M059J (cell line): Measurements from ENCODE around the gene TLNRD1. TPM values are rescaled to one million over a fixed set of nuclear protein-coding genes. Genes with fewer than 3 reads are reported as not detected.
"Not testable (repeated sequence)": the region's sequence is repeated elsewhere in the genome, so short reads cannot be mapped to it uniquely, and the experiment has no call there.

Source experiments
- DNase-seq: peaks from one replicate; pipeline ENCODE4 v3.0.0-alpha.2; 2012; ENCODE audit warnings: low read depth
- total RNA-seq: library from RNA; depleted of rRNA; stranded (reverse); fragments of >200 nt; shearing (Covaris generic); gene quantifications from 2 replicates; pipeline ENCODE4 v1.2.3, GENCODE V29; 2014; rRNA removed

TLNRD1 gene
- total RNA-seq: 4.4 and 9.0 TPM in 2 replicates

DNA sequence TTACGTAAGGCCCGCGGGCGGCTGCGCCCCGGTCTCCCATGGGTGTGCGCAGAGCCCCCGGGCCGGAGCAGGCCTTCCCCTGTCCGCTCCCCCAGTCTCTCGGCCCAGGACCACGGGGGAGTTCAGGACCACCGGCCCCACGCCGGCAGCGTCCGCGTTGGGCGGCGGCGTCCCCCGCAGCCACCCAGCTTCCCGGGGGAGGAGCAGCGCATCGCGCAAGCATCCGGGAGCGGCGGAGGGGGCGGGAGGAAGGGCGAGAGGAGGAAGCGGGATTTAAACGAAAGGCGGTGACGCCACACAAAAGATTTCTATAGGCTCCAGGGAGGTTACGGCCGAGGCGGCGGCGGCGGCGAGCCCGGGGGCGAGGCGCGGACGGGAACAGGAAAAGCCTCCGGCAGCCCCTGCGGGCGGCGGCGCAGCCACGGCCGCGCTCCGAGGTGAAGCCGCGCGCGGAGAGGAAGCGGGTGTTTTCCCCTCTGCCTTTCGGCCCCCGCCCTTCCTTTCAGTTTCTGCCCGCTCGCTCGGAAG lies at the start of gene TLNRD1:
TLNRD1 (plus strand) TSS at position 300 of the 528 bp plus-strand sequence. CDS start 1,349 bp downstream, outside the sequence.
- peak; percentile 85 for DNase-seq

DNA sequence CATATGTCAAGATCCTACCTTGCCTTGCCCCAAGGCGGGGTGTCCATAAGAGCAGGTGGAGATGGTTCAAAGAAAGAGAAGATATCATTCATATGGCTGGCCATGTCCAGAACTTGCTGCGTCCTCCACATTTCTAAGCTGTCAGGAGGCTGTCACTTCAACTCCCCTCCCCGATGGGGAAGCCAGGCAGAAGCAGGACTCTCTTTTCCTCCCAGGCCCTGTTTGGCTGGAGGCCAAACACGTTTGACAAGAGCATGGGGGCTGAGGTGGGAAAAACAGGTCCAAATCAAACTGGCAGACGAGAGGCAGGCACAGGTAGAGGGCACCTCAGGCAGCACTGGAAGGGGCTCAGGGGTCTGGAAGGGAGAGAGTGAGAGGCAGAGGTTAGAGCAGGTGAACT lies 48.8 kb upstream of the TLNRD1 start:
- no peak for DNase-seq

DNA sequence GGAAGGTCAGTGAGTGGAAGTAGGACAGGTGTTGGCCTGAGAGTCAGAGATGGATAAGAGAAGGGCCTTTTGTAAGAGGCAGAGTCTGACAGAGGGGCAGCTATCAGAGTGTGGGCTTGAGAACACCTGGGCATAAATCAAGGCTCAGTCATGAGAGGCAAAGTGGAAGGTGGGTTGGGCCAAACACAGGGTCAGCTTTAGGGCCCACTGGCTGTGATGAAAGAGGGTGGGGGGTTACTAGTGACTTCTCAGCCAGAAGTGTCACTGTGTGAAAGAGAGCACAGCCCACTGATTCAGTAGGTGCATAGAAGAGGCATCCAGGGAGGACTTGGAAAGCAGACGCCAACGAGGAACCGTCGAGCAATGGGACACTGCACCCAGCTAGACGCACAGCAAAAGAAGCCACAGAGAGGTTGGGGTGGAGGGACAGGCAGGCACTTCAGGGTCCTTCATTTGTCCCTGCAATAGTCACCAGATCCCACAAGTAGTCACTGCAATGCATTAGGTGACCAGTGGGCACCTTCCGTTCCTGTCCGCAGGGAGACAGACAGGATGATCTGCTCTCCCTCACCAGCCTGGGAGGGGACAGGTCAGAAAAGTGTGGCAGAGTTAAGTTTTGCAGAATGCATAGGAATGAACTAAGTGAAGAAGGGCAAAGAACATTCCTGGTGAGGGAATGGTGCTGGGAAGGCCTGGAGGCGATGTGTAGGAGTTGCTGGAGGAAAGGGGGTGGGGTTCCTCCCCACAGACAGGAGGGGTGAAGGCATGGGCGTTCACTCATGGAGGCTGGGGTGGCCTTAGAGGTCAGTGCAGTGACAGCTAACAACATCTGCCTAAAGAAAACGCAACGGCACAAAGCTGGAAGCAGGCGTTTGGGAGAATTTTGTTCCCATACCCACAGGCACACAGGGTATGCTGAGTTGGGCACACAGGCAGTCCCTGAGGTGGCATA lies 47.4 kb upstream of the TLNRD1 start:
- DNase-seq: no peak

DNA sequence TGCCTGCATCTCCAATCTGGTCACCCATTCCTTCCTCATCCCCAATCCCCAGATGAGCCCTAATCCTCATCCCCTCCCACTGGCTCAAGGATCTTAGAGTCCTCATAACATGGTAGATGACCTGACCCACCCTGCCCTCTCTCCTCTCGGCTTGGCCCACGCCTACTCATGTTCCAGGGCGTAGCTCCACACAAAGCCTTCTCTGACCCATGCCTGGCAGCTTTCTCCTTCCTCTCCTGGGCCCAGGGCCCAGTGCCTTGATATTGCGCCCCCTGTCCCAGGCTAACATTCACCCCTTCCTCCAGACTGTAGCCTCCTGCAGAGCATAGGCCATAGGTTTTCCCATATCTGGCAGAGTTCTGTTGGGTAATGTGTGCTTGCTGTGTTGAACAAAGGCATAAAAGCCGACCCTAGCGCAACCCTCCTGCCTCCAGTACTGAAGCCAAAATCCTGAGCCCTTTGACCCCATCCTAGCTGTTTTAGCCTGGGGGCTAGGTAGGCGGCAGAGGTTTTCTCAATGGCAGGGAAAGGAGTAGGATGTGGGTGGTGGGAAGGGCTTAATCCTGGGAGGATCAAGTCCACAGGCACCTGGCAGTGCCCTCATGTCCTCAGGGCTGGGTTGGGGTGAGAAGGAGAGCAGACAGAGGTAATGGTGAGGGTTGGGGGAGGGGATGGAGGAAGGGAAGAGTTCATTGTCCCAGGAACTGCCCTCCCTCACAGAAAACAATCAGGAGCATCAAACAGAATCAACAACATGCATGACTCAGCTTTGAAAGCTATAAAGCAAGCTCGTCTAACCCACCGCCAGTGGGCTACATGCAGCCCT lies 46.6 kb upstream of the TLNRD1 start:
- peak; percentile 46 for DNase-seq

DNA sequence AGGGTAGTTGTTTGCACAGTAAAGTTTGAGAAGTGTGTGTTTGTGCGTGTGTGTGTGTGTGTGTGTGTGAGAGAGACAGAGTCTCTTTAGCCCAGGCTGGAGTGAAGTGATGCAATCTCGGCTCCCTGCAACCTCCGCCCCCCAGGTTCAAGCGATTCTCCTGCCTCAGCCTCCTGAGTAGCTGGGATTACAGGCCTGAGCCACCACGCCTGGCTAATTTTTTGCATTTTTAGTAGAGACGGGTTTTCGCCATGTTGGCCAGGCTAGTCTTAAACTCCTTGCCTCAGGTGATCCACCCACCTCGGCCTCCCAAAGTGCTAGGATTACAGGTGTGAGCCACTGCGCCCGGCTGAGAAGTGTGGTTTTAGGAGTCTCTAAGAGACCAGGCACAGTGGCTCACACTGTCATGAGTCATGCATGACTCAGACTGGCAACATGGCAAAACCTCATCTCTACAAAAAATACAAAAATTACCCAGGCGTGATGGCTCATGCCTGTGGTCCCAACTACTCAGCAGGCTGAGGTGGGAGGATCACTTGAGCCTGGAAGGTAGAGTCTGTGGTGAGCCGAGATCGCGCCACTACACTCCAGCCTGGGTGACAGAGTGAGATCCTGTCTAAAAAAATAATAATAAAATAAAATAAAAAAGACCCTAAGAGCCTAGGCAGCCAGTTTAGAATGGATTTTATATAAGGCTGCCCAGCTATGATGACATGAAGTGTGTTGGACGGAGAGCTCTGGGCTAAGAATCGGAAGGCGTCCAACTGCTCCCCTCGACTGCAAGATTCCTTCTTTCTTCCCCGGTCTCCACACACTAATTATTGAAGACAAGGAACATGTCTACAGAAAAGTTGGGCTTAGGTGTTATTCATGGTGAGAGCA lies 44.9 kb upstream of the TLNRD1 start:
- peak; percentile 99 for DNase-seq

DNA sequence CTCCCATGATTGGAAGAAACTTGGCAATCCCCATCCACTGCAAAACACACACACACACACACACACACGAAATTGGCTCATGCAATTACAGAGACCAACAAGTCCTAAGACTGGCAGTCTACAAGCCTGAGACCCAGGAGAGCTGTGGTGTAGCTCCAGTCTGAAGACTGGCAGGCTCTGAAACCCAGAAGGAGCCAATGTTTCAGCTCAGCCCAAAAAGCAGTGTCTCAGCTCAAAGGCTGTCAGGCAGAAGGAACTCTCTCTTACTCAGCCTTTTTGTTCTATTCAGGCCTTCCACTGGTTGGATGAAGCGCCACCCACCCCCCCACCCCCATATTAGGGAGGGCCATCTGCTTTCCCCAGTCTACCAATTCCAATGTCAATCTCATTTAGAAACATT lies 43.2 kb upstream of the TLNRD1 start:
- peak; percentile 12 for DNase-seq

DNA sequence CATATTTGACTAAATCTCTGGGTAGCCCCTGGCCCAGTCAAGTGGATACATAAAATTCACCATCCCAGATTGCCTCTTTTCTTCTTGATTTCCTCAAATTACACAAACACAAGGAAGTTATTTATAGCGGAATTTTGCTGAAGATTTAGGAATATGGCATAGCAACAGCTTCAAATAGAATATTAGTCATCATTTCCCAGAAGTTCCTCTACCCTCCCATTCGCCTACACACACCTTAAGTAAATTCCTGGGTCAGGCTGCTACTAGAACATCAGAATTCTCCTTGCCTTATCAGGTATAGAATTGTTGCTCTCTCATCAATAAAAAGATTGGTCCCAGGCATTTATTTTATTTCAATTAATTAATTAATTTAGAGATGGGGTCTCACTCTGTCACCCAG lies 42.7 kb upstream of the TLNRD1 start:
- DNase-seq: peak; percentile 9

DNA sequence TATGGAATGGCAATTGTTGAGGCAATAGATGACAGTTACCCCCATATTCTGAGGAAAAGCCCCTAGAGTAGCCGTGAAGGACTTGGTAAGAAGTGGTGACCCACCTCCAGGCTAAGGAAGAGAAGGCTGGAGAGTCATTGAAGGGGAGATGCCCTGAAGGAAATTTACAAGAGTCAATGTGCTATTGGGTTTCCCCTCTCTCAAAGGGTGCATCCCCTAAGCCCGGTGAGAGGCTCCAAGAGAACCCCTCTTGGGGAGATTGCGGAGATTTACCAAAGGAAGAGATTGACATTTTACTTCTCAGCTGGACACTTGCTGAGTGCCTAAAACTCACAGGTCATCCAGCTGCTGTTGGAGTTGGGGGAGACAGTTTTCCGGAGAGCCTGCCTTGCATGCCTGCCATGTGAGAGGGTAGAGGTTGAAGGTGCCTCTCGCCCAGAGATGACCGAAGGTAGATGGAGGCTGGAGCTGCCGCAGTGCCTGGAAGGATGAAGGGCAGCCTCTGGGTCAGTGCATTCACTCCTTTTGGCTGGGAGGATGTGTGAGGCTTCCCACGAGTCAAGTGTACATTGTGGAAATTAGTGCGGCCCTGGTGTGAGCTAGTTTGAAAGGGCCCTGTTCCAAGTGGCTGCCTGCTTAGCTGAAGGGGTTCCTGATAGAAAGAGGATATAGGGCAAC lies 41.8 kb upstream of the TLNRD1 start:
- no peak for DNase-seq

DNA sequence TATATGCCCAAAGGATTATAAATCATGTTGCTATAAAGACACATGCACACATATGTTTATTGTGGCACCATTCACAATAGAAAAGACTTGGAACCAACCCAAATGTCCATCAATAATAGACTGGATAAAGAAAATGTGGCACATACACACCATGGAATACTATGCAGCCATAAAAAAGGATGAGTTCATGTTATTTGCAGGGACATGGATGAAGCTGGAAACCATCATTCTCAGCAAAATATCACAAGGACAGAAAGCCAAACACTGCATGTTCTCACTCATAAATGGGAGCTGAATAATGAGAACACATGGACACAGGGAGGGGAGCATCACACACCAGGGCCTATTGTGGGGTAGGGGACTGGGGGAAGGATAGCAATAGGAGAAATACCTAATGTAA lies 35.3 kb upstream of the TLNRD1 start:
- DNase-seq: not testable (repeated sequence)

DNA sequence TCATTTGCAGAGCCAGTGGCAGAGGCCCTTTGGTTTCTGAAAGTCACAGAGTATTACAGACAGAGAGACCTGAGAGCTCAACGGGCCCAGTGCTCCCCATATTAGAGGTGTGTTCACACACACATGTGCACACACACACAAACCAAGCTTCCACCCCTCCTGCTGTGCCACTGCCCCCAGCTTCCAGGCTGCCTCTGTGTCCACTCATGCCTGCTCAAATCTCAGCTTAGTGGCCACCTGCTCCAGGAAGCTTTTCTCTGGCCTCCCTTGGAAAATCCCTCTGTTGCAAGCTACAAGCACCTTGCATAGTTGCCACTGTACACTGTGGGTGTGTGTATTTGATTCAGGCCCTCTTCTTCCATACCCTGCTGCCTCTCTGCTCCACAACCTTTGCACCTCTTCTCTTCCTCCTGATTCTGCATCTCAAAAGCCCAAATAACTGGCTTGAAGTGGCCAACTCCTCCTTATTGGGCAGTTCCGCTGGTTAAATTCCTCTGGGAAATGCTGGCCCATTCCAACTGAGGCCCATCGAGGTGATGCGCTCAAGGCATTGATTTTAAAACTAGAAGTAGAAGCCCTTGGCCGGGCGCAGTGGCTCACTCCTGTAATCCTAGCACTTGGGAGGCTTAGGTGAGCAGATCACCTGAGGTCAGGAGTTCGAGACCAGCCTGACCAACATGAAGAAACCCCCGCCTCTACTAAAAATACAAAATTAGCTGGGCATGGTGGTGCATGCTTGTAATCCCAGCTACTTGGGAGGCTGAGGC lies 34.1 kb upstream of the TLNRD1 start:
- DNase-seq: no peak

DNA sequence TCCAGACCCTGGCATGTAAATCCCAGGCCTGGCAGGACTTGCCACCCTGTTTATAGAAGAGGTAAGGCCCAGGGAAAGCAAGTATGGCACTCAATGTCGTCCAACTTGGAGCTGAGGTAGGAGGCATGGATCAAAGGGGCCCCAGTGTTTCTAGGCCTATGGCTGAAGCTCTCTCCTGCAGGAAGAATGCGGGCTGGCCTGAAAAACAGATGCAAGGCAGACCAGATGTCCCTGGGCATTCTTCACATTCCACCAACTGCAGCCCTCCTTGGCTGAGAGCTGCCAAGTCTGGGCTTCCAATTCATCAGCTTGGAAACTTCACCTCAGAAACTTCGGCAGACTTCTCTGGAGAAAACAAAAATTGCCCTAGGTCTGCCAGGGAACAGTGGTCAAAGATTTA lies 33.3 kb upstream of the TLNRD1 start:
- DNase-seq: peak; percentile 30

DNA sequence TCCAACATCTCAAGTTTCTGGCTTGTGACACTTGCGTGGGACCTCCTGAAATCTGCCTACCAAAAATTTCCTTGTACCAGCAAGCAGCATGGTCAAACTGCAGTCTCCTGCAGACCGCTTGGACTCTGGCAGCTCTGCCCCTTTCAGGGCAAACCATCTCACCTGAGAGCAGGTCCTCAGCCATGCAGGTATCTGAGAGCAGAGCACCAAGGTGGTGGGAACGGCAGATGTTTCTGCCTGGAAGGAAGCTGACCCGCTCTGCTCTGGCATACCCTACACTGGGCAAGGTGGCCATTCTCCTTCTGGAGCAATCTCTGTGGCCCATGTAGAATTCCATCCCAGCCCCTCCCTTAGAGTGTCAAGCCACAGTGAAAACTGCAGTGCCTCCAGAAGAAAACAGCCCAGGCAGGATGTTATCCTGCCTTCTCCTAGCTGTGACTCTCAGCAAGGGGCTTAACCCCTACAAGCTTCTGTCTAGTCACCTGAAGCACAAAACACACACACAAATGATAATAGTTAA lies 32.7 kb upstream of the TLNRD1 start:
- DNase-seq: no peak

DNA sequence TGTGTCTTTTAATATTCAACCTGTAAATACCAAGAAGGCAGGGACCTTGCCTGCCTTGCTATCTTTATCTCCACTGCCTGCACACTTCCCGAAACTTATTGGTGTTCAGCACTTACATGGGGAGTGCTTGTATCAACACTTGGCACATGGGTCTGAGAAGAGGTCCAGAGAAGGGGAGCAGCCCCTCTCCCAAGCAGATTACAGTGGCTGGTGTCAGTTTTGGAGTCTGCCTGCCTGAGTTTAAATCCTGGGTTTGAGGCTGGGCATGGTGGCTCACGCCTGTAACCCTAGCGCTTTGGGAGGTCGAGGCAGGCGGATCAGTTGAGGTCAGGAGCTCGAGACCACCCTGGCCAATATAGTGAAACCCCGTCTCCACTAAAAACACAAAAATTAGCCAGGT lies 31.4 kb upstream of the TLNRD1 start:
- no peak for DNase-seq

DNA sequence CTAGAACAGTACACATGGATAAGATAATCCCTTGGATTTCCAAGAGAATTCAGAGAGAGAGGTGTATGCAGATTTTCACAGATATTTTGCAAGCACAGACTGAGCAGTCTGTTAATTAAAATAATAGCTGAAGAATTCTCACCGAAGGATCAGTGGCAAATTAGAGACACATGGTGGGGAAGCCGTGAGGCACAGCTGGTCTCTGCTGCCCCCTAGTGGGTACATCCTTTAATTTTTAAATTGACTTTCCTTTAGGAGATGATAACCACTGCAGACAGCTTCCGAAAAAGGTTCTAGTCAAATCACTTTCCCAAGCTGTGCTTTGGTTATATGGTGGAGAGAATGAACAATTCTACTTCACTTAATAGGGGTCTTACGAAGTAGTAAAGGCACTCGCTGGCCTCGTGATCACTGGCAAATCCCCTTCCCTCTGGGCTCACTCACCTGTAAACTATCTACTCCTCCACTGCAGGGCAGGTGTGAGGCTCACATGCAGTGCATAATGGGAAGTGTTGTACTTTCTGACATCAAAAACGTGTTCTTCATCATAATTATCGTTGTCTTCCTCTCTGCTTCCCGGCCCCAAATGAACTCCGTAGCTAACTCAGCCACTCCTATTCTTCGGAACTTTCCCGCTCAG lies 30.6 kb upstream of the TLNRD1 start:
- peak; percentile 59 for DNase-seq

DNA sequence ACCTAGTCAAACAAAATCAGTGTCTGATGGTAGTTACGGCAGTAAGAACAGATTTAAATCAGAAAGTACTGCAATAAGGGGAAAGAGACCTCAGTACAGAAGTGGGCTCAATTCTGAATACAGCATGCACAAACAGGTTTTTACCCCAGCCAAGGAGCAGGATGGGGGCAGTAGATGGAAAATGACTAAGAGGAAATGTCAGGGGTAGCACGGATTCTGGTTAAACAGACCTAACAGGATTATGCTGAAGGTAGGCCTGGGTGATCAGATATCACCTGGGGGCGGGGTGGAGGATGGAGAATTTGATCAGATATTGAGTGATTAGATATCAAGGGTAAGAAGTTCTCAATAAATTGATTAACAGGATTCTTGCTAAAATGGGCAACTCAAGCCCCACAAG lies 30.1 kb upstream of the TLNRD1 start:
- no peak for DNase-seq

DNA sequence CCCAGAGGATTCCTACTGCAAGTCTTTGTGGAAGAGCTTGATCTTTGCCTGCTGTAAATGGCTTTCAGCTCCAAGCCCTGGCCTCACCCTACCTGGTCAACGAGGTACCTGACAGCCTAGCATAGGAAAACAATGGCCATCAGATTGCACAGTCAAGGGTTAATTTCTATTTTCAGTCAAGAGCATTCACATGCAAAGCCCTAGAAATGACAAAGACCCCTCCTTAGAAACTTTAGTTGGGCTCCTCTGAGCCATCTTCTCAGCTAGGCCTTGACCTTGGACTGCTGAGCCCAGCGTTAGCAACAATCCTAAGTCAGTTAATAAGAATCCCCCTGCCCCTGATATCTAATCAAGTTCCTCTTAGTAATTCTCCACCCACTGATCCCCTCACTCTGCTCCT lies 29.6 kb upstream of the TLNRD1 start:
- DNase-seq: no peak

DNA sequence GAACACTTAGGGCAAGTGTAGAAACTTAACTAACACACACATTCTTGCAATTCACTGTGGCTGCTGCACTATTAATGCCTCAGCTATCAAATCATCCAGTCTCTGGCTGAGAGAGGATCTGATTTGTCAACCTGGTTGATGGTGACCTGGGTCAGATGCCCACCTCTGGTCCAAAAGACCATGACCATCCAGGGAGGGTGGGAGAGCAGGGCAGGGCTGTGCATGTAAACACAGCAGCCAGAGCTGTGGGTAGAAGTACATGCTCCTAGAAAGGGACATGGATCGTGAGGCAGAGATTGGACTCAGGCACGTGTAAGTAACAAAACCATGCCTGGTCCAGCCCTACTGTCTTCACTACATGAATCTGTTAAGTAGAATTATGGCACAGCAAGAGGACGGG lies 28.4 kb upstream of the TLNRD1 start:
- no peak for DNase-seq

DNA sequence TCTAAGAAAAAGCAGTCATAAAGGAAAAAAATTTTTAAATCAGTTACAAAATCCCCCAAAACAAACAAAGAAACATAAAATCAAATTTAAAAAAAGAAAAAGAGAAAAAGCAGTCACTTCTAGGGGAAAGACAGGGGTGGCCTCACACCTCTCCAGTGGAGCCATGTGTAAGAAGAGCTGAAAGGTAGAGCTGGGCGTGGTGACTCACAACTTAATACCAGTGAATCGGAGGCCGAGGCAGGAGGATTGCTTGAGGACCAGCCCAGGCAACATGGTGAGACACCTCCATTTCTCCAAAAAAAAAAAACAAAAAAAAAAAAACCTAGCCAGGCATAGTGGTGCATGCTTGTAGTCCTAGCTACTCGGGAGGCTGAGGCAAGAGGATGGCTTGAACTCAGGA lies 25.8 kb upstream of the TLNRD1 start:
- DNase-seq: no peak

DNA sequence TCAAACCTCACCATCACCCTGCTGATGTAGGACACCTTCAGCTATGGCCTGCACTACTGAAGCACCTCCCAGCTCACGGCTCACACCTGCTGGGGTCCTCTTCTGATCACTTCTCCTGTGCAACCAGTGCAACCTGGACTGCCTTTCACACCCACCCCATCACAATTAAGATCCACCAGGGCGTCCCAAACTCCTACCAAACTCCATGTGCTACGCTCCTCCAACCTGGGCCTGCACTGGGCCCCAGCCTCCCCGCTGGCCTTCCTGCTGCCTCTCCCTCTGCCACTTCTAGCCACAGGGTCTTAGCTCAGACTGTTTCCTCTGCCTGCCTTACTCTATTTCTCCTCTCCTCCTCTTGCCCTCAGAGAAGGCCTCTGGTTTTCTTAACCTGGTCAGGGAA lies 23.9 kb upstream of the TLNRD1 start:
- no peak for DNase-seq
